NCI-H1417 (cell line): ENCODE measurements around the gene FCHO2.
A peak's percentile ranks its signal among the peaks of the same experiment; 100 is the strongest.

Source experiments
- DNase-seq, 3 experiments: peaks; one replicate each; lab custom pipeline; 2025; lab: John Stamatoyannopoulos, UW

FCHO2 gene

DNA sequence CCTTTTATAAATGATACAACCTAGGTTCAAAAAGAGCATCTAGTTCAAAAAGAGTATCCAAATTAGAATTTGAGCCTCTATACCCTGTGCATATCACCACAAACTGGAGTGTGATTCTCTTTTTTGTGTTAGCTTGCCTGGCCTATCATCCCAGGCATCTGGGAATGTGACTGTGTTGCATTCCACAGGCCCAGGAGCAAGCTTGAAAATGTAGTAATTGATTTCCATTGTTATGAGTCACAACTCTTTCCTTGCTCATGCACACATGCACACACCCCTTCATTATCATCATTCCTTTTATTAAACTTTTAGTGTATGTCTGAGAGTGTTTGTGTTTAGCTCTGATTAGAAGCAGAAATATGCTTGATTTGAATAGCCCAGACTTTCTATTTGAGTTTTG, 75.2 kb downstream of the FCHO2 start:
- peak in 1 of 3 experiments; percentile 16 for DNase-seq

DNA sequence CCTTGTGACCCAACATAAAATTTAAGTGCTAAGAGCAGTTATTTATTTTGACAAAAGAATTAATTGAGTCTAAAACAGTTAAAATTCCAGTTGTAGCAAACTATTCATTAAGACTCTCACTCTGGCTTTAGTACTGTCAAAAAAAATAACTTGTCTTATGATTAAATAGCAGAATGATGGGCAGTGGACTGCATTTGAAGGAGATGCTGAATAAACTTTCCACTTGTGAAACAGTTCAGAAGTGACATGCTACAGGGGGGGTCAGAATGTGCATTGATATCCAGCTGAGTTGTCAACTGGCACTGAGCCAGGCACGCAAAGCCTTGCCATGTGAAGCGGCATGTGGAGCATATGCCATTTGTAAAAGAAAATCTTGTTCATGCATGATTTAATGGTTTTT, 76.0 kb downstream of the FCHO2 start:
- DNase-seq, result peak; percentile 67 to 89 (median 67)

DNA sequence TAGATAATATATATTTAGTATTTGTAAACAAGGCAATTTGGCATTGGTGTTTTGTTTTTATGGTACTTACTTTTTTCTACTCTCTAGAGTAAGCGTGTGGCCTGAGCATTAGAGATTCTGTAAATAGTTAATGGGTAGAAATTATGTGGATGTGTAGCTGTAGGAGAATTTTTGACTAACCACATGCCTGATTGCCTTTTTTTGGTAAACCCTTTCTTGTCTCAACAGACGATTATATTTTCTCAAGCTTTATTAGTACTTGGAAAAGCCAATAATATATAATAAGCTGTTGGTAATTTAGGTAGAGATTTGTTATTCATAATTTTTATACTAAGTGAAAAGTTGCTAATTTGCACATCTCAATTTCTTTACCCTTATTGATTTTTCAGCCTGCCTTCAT, 76.8 kb downstream of the FCHO2 start:
- peak in 1 of 3 experiments; percentile 10 for DNase-seq

DNA sequence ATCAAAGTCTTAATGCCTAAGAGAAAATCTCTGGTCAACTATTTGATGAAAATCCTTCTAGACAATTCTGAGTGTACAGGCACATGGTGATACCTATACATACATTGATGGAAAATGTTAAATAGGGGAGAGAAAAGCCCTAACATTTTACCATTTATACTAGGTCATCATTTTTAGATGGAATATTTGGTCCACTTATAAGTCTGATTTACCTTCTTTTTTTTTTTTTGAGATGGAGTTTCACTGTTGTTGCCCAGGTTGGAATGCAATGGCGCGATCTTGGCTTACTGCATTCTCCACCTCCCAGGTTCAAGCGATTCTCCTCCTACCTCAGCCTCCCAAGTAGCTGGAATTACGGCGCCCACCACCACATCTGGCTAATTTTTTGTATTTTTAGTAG, 81.7 kb downstream of the FCHO2 start:
- no peak for DNase-seq

DNA sequence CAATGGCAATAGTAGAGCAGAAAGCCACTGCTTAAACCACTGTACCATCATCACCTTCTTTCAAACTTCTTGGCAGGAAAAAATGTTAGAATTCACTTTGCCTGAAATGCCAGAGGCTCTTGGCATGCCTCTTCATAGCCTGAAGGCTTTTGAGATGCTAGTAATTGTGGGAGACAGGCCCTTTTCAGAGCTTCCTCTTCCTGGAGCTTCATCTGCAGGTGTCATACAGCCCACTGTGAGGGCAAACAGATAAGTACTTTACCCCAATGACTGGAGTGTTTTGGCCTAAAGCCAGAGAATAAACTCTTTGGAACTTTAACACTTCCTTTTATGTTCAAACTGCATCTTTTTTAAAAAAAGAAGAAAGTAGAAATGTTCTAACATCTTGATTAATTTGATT, 83.2 kb downstream of the FCHO2 start:
- peak in 2 of 3 experiments; percentile 7 to 44 for DNase-seq

DNA sequence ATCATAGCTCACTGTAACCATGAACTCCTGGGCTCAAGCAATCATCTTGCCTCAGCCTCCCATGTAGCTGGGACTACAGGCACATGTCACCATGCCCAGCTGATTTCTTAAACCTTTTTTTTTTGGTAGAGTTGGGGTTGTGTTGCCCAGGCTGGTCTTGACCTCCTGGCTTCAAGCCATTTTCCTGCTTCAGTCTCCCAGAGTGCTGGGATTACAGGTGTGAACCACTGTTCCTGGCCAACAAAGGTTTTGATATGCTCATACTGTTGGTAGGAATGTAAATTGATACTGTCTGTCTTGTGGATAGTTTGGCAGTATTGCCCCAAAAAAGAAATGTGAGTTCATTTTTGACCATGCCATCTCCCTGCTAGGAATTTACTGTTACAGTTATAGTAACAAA, 87.2 kb downstream of the FCHO2 start:
- no peak for DNase-seq

DNA sequence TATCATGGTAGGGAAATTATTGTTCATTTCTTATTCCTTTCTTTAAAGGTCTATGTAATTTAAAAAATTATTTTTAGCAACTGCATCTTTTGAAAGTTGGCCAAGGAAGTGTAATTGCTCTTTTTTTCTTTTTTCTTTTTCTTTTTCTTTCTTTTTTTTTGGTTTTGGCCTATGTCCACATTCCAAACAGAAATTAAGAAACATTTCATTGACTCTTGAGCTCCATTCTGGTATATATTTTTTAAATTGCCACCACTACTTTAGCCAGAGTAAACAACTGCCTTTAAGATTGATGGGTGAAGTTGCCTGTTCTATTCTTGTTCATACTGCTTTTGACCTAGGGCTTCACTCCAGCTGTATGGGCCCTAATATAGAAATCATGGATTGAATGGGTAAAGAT, 88.7 kb downstream of the FCHO2 start:
- DNase-seq, result no peak

DNA sequence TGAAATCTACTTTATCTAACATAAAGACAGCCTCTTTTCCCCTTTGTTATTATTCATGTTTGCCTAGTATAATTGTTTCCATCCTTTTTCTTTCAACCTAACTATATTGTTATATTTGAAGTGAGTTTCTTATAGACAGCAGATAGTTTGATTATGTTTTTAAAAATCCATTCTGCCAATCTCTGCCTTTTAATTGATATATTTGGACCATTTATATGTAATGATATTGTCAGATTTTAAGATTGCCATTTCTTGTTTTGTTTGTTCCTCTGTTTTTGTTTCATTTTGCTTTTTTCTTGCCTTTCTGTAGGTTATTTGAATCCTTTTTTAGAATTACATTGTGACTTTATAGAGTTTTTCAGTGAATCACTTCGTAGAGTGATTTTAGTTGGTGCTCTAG, 89.8 kb downstream of the FCHO2 start:
- DNase-seq, result no peak

DNA sequence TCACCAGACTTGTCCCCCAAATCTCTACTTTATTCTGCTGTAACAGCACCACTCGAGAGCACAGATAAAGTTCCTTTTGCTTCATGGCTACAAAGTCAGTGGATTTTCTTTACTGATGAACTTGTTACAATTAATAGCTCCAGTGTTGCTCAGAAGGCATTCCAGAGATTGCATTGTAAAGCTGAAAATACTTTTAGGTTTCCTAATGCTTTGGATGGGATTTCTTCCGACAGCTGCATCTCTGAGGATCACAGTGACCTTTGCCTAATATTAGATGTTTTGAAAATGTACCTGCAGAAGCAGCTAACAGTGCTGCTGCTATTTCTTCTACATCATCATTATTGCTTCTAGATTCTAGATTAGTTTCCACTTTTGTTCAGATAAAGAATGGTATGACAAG, 105.8 kb downstream of the FCHO2 start:
- DNase-seq, result no peak

DNA sequence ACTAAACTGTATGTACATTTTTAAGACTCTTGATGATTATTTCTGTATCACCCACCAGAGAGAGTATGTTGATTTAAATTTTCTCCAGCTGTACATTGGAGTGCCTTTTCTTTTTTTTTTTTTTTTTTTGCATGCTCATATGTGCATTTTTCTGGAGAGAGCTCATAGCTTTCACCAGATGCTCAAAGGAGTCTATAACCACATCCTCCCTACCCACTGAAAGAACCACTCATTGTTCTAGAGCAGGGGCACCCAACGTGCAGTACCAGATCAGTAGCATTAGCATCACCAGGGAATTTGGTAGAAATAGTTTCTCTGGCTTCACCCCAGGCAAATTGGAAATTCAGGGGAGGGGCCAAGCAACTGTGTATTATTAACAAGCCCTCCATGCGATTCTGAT, 110.6 kb downstream of the FCHO2 start:
- no peak for DNase-seq

DNA sequence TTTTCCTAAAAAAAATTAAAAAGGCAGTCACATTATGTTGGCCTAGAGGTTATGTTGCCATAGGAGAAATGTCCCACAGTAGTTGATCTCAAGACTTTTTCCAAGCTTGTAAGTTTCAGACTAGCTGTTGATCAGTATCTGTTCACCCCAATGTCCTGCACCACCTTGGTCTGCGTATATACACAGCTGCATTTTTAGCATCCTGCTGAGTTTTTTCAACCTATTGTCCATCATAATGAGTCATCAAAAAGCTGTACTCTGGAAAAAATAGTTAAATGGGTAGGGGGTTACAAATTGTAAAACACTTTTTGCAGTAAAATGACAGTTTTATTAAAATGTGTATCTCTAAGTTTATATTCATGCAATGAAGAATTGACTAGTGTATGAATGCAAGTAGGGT, 111.4 kb downstream of the FCHO2 start:
- DNase-seq, result no peak

DNA sequence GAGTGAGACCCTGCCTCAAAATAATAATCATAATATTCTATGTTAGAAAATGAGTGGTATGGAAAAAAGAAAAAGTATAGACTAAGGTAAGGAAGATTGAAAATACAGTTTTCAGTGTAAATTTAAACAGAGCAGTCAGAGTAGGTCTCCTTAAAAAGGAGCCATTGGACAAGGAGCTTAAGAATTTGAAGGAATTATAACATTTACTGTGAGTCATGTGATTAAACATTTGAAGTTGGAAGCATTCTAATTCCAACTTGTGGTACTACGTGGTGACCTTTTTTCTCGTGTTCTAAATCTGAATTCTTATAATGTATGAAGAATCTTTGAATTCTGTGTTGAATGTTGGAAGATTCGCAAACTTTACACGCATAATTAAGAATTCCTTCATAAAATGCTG, 125.3 kb downstream of the FCHO2 start:
- no peak for DNase-seq

DNA sequence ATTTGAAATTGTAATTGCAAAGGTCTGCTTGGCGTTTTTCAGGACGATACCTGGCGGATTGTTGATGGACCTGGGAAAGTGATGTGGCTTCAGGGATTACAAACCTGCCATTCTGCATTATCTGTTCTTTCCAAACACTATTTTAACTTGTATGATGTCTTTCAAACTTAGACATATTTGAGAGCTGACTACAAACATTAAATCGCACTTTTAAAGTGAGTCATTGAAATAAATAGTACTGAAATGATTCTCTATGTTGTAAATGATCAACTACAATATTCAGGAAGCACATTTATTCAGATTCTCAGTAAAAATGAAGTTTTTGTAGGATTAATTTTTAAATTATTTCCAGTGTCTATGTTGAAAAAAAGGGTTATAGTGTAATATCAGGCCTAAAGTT, 132.2 kb downstream of the FCHO2 start:
- no peak for DNase-seq

DNA sequence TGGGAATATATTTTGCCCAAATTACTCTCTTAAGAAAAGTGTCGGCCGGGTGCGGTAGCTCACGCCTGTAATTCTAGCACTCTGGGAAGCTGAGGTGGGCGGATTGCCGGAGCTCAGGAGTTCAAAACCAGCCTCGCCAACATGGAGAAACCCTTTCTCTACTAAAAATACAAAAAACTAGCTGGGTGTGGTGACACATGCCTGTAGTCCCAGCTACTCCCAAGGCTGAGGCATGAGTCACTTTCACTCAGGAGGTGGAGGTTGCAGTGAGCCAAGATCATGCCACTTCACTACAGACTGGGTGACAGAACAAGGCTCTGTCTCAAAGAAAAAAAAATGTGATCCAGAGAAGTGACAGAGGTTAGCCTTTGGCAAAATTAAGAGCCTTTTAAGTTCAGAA, 138.1 kb downstream of the FCHO2 start:
- no peak for DNase-seq

DNA sequence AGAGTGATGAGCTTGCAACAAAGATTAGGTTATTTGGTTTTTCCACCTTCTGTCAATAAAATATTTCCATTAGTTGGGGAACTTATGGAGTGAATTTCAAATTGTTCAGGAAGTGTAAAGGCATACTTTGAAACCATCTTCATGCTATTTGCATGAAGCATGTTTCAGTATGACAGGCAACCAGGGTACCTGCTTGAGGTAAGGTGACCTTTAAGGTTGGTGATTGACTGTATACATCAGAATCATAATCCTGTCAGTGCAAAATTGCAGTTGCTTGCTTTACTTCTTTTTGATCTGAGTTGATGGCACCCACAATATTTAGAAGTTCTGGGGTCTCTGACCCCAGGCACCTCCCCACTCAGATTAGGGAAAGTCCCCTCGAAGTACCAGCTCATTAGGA, 138.6 kb downstream of the FCHO2 start:
- DNase-seq, result no peak

DNA sequence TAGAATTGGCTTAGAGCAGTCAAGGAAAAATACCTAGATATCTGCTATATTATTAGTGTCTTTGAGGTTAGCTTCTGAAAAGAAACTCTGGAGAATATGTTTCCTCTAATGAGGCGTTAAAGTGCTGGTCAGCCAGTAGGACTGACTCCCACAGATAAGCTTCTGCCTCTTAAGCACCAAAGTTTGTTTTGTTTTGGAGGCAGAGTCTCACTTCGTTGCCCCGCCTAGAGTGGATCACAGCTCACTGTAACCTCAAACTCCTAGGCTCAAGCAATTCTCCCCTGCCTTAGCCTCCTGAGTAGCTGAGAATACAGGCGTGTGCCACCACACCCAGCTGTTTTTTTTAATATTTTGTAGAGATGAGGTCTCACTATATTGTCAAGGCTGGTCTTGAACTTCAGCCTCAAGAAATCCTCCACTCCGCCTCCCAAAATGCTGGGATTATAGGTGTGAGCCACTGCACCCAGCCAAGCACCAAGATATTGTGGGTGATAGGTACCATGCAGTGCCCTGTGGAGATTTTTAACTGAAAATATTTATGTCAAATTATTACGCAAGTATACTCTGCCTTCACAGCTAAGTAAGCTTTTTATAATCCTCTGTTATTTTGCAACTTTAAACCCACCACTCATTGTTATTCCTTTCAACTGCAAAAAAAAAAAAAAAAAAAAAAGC, 139.9 kb downstream of the FCHO2 start:
- DNase-seq, result no peak

DNA sequence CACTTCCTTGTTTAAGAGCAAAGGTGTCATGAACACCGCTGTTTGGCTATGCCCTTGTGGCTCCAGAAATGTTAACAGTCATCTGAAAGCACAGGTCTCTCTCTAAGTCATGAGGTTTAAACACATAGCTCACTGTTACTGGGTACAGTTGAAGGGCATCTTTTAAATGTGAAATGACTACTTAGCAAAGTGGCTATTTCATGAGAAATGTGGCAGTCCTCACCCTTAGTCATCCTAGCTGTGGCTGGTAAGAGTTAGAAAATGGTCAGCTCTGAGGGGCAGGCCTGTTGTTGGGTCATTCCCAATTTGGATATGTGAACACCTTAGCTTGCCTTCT, 140.4 kb downstream of the FCHO2 start:
- DNase-seq, result no peak

DNA sequence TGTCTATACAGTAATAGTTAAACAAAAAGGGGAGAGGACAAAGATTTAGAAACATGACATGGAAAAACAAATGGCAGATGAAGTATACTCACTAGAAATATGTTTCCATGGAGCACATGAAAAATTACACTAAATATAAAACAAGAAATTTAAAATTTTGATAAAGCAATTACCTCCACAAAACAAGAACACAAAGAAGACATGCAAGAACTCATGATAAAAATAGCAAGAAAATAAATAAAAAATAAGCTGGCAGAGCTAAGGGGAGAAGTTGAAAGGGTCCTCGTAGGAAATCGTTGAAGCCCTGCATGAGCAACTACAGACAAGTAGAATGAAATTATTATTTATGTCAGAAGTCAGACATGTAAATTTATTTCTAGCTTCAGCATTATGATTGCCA, 141.9 kb downstream of the FCHO2 start:
- no peak for DNase-seq

DNA sequence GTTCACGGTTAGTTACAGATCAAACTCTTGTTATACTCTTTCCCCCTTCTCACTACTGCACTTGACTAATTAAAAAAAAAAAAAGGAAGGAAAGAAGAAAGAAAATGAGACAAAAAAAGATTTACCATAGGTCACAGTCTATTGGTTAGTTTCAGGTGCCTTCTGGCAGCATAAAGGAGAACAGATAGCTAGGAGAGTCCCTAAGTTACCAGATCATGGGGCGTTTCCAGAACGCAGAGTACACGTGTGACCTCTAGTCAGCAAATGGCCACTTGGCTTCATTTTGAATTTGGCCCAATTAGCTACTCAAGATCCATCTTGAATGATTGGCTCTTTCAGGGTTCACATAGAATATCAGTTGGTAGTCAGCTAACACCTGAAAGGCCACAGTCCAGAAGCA, 144.3 kb downstream of the FCHO2 start:
- DNase-seq, result no peak

DNA sequence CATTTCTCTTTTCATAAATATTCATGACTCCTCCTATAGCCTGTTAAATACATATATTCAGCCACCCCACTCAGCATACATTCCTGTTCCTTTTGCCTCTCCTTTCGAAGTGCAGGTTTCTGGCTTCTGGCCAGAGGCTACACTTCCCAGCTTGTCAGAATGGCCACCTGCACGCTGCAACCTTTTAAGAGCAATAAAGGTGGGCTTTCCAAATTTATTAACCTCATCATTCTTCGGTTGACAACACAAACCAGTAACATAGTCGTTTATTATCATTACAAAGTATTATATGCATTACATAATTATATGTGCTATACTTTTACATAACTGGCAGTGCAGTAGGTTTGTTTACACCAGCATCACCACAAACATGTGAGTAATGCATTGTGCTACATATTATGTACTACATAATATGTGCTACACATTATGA, 148.0 kb downstream of the FCHO2 start:
- peak; percentile 73 to 93 (median 84) for DNase-seq

DNA sequence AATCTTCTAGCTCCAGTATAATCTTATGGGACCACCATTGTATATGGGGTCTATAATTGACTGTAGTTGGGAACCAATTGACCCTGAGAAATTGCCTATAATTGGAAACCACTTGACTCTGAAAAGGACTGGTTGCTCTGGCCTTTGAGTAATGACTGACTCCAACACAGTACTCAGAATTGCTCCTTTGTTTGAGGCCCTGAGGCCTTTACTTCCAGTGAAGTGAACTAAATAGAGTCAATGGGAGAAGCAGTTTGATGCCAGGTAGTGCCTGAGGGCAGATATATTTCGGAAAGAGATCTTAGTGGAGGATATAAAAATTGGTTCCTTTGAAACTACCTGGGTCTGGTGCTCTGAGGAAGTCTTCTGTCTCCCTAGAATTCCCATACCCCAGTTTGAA, 148.5 kb downstream of the FCHO2 start:
- DNase-seq, result peak in 2 of 3 experiments; percentile 73 to 94

DNA sequence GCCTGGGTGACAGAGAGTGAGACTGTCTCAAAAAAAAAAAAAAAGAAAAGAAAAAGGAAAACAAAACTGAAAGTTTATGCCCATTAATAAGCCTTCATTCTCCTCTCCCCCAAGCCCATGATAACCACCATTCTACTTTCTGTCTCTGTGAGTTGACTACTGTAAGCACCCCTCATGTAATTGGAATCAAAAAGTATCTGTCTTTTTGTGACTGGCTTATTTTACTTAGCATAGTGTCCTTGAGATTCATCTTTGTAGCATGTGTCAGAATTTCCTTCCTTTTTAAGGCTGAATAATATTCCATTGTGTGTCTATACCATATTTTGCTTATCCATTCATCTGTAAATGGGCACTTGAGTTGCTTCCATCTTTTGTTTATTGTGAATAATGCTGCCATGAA, 150.5 kb downstream of the FCHO2 start:
- no peak for DNase-seq

DNA sequence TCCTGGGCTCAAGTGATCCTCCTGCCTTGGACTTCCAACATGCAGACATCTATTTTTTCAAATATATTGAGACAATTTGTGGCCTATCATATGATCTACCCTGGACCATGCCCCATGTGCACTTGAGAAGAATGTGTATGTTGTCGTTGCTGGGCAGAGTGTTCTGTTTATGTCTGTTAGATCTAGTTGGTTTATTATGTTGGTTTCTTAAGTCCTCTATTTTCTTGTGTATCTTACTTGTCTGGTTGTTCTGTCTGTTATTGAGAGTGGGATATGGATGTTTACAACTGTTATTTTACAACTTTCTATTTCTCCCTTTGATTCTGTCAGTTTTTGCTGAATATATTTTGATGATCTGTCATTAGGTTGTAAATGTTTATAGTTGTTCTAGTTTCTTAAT, 154.3 kb downstream of the FCHO2 start:
- DNase-seq, result no peak

DNA sequence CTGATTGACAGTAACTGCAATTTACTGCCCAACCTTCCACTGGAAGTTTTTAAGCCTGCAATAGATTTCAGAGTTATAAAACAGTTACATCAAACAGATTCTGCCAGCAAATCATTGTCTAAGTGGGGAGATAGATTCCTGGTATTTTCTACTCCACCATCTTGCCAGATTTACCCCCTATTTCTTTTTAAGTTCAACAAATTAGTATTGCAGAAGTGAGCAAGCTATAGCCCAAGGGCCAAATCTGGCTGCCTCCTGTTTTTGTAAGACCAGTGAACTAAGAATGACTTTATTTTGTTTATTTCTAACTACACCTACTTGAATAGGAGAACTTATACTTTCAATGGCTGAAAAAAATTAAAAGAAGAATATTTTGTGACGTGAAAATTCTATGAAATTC, 155.7 kb downstream of the FCHO2 start:
- no peak for DNase-seq

DNA sequence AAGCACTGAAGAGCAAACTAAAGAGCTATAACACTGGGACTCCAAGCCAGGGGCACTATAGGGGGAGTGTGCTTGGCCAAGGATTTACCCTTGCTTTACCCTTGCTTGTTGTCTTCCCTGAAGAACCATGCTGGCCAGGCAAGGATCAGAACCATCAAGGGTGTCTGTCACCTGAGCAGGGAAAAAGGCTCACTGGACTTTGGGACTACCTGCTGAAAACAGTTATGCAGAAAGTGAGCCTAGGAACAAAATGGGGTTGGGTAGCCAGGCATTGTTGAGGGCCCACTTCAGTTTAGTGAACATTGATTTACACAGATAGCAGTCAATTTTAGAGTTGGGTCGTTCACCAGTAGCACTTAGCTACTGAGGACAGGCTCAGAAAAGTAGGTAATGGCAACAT, 156.5 kb downstream of the FCHO2 start:
- DNase-seq, result no peak
